CD14-positive monocyte (primary cell): ENCODE data around the gene WARS2. TPM values are rescaled to one million over a fixed set of nuclear protein-coding genes. Genes with fewer than 3 reads are reported as not detected.

Experiments
- DNase-seq, 3 donors: peaks; one replicate each; pipeline ENCODE4 v3.0.0-alpha.2; 2011 to 2022
- H2AFZ ChIP-seq: 2 replicates; pipeline ENCODE4 v1.6.0; 2012; ENCODE audit warnings: mild to moderate bottlenecking, low read depth, low read length, inconsistent platforms; ENCODE audit not compliant: insufficient read depth, poor library complexity, severe bottlenecking
- H3K27ac ChIP-seq, 2 donors: 1 replicate in 1 of 2; 2 replicates in 1 of 2; pipeline ENCODE4 v1.5.1; 2012 to 2013; ENCODE audit warnings: low read length in 2 of 2, control low read depth in 1 of 2, inconsistent platforms in 1 of 2, low read depth in 1 of 2, mild to moderate bottlenecking in 1 of 2
- H3K27me3 ChIP-seq, 2 donors: one replicate each; pipeline versions ENCODE4 v1.6.0 to v1.6.1; 2011 to 2013; ENCODE audit warnings: low read length in 2 of 2; ENCODE audit not compliant: control insufficient read depth in 2 of 2, insufficient read depth in 2 of 2
- H3K36me3 ChIP-seq, 2 donors: replicated peaks in 1 of 2; 1 replicate in 1 of 2; 2 replicates in 1 of 2; pipeline versions ENCODE4 v1.5.1 to v1.6.1; 2012 to 2013; ENCODE audit warnings: low read length in 2 of 2, control low read depth in 1 of 2, inconsistent platforms in 1 of 2, mild to moderate bottlenecking in 1 of 2; ENCODE audit not compliant: insufficient read depth in 2 of 2, control insufficient read depth in 1 of 2
- H3K4me1 ChIP-seq, 2 donors: 1 replicate in 1 of 2; 2 replicates in 1 of 2; pipeline versions ENCODE4 v1.5.1 to v1.6.1; 2012 to 2013; ENCODE audit warnings: low read length in 2 of 2, control low read depth in 1 of 2, inconsistent platforms in 1 of 2, mild to moderate bottlenecking in 1 of 2, moderate library complexity in 1 of 2; ENCODE audit not compliant: insufficient read depth in 2 of 2, control insufficient read depth in 1 of 2
- H3K4me2 ChIP-seq: replicated peaks from 2 replicates; pipeline ENCODE3; 2012; ENCODE audit warnings: low read length, moderate library complexity, mild to moderate bottlenecking; ENCODE audit not compliant: poor library complexity, severe bottlenecking; ENCODE audit errors: extremely low read depth
- H3K4me3 ChIP-seq, 3 experiments: fragments of 200-600 bp in 1 of 3; sonication (generic) in 1 of 3; replicated peaks in 1 of 3; 1 replicate in 2 of 3; 2 replicates in 1 of 3; pipeline ENCODE4 v1.5.1; 2011 to 2013; ENCODE audit warnings: low read length in 3 of 3, mild to moderate bottlenecking in 3 of 3, control low read depth in 2 of 3, low read depth in 2 of 3, inconsistent platforms in 1 of 3, moderate library complexity in 1 of 3
- H3K79me2 ChIP-seq: 2 replicates; pipeline ENCODE4 v1.6.0; 2012; ENCODE audit warnings: mild to moderate bottlenecking, control low read depth, inconsistent platforms, low read length, moderate library complexity; ENCODE audit not compliant: insufficient read depth
- H3K9ac ChIP-seq: 2 replicates; pipeline ENCODE4 v1.6.0; 2017; ENCODE audit warnings: low read length, mild to moderate bottlenecking; ENCODE audit not compliant: insufficient read depth, poor library complexity, severe bottlenecking
- H3K9me3 ChIP-seq, 2 donors: replicated peaks in 1 of 2; 1 replicate in 1 of 2; 2 replicates in 1 of 2; pipeline versions ENCODE4 v1.5.1 to v1.6.1; 2012 to 2013; ENCODE audit warnings: low read length in 2 of 2, control low read depth in 1 of 2; ENCODE audit not compliant: control insufficient read depth in 1 of 2, insufficient read depth in 1 of 2
- H4K20me1 ChIP-seq: 2 replicates; pipeline ENCODE4 v1.6.0; 2012; ENCODE audit warnings: mild to moderate bottlenecking, low read length, control low read depth, moderate library complexity; ENCODE audit not compliant: insufficient read depth
- H3K27ac Mint-ChIP-seq, 7 donors: one replicate each; pipeline ENCODE4 v1.8.0; 2020; ENCODE audit warnings: mild to moderate bottlenecking in 7 of 7, mixed read lengths in 7 of 7, moderate library complexity in 6 of 7, inconsistent platforms in 2 of 7
- H3K27me3 Mint-ChIP-seq, 3 donors: one replicate each; pipeline ENCODE4 v1.8.0; 2021 to 2022; ENCODE audit warnings: low read depth in 3 of 3, mild to moderate bottlenecking in 3 of 3, mixed read lengths in 3 of 3, moderate library complexity in 3 of 3, inconsistent platforms in 1 of 3
- H3K36me3 Mint-ChIP-seq, 2 donors: one replicate each; pipeline ENCODE4 v1.8.0; 2020; ENCODE audit warnings: mixed read lengths in 2 of 2, inconsistent platforms in 1 of 2, mild to moderate bottlenecking in 1 of 2
- H3K4me1 Mint-ChIP-seq: one replicate; pipeline ENCODE4 v1.8.0; 2020; ENCODE audit warnings: mild to moderate bottlenecking, mixed read lengths
- H3K4me3 Mint-ChIP-seq, 2 donors: one replicate each; pipeline ENCODE4 v1.8.0; 2020; ENCODE audit warnings: mild to moderate bottlenecking in 2 of 2, mixed read lengths in 2 of 2, moderate library complexity in 1 of 2
- H3K9me3 Mint-ChIP-seq, 7 donors: one replicate each; pipeline ENCODE4 v1.8.0; 2020 to 2022; ENCODE audit warnings: mixed read lengths in 7 of 7, mild to moderate bottlenecking in 6 of 7, moderate library complexity in 6 of 7, inconsistent platforms in 2 of 7
- CTCF ChIP-seq: fragments of 200-600 bp; IDR thresholded peaks from one replicate; pipeline ENCODE4 v1.8.0; 2022; ENCODE audit warnings: antibody characterized with exemption, mild to moderate bottlenecking
- WGBS: methylation state at CpG from one replicate; pipeline ENCODE4 v1.1.5; 2013; ENCODE audit warnings: missing lambda C conversion rate; ENCODE audit not compliant: insufficient coverage; 5-methylcytosine and 5-hydroxymethylcytosine counted together
- intact Hi-C, 2 donors: fragments of 100-400 bp; cut with micrococcal nuclease; formaldehyde crosslinking; loops; one replicate each; pipeline versions ENCODE4 v1.15.0 to v1.15.1; 2023
- polyA plus RNA-seq, 3 donors: library from polyadenylated mRNA; depleted of rRNA in 1 of 3; unstranded in 2 of 3; stranded (reverse) in 1 of 3; fragments of 300-500 nt in 2 of 3; fragments of >200 nt in 1 of 3; fragmentation: Illumina TruSeq in 2 of 3; gene quantifications; 1 replicate in 2 of 3; 2 replicates in 1 of 3; pipeline ENCODE4 v1.2.3, GENCODE V29; 2012 to 2021

Gene WARS2
- polyA plus RNA-seq, 3 donors = 4.6 to 5.1 (median 4.7) TPM

- Histone ChIP-seq H3K4me2 (no peak overlapping the region), H4K20me1 (no peaks in the 10 kb centered on the region), H3K27me3 (no peaks in the 10 kb centered on the region), H3K9ac (no peak overlapping the region), H3K27ac (no peak overlapping the region), H2AFZ (no peak overlapping the region), H3K79me2 (no peaks in the 10 kb centered on the region), H3K36me3 (peaks cover 19 to 63% of the 10 kb centered on the region in 2 donors), H3K4me1 (no peaks in the 10 kb centered on the region), H3K4me3 (no peak overlapping the region), H3K9me3 (no peaks in the 10 kb centered on the region)
- H3K27ac Mint-ChIP-seq = no peak overlapping the region
- DNase-seq = no peak
- H3K4me1 Mint-ChIP-seq = no peaks in the 10 kb centered on the region
- H3K4me3 Mint-ChIP-seq = no peak overlapping the region
- peaks cover 0 to 13% (median 9%) of the 10 kb centered on the region in 7 donors for H3K9me3 Mint-ChIP-seq
- H3K36me3 Mint-ChIP-seq = peaks cover 66 to 78% of the 10 kb centered on the region in 2 donors
- H3K27me3 Mint-ChIP-seq = no peaks in the 10 kb centered on the region
- no peak for TF ChIP-seq CTCF
- intact Hi-C loops = no loop called here
- no CpG with 5 or more reads among the region's 2 CpGs for WGBS
Measured at GRCh38 chr1:119160409-119160808, 20.0 kb upstream of the WARS2 start.

- TF ChIP-seq CTCF = no peak
Measured at GRCh38 chr1:119159966-119160365, 19.5 kb upstream of the WARS2 start.

More at GRCh38 chr1:119159966-119160365, 19.5 kb upstream of the WARS2 start:
- no peak overlapping the region for H3K27ac Mint-ChIP-seq
- DNase-seq = no peak
- Histone ChIP-seq H3K79me2 (no peaks in the 10 kb centered on the region), H3K9ac (no peak overlapping the region), H3K4me3 (no peak overlapping the region), H4K20me1 (no peaks in the 10 kb centered on the region), H3K4me2 (no peak overlapping the region), H3K27me3 (no peaks in the 10 kb centered on the region), H3K4me1 (no peaks in the 10 kb centered on the region), H3K36me3 (peaks cover 19 to 63% of the 10 kb centered on the region in 2 donors), H3K27ac (no peak overlapping the region), H2AFZ (no peak overlapping the region), H3K9me3 (no peaks in the 10 kb centered on the region)
- intact Hi-C loops = no loop called here
- H3K27me3 Mint-ChIP-seq = no peaks in the 10 kb centered on the region
- peaks cover 0 to 15% (median 9%) of the 10 kb centered on the region in 7 donors for H3K9me3 Mint-ChIP-seq
- H3K36me3 Mint-ChIP-seq = peaks cover 69 to 82% of the 10 kb centered on the region in 2 donors
- WGBS = 100% methylated on average over 2 of the region's 2 CpGs
- no peak overlapping the region for H3K4me3 Mint-ChIP-seq
- H3K4me1 Mint-ChIP-seq = no peaks in the 10 kb centered on the region
